ENCODE data around the gene TSPOAP1.

TSPOAP1 gene

GRCh38 chr17:58328195-58329034 lies at the start of gene TSPOAP1:
TSS of gene TSPOAP1 (minus strand) at chr17:58328795. CDS start at chr17:58327920, 875 bp downstream.
- peak; percentile 81 for DNase-seq (ENCODE audit: low spot score)

- no peak for DNase-seq (ENCODE audit: low spot score)
Observed at GRCh38 chr17:58377661-58378060, 49.1 kb upstream of the TSPOAP1 start.

GRCh38 chr17:58377093-58377601 lies 48.6 kb upstream of the TSPOAP1 start:
- no peak for DNase-seq (ENCODE audit: low spot score)

- DNase-seq (ENCODE audit: low spot score): no peak
Observed at GRCh38 chr17:58376472-58377000, 47.9 kb upstream of the TSPOAP1 start.

GRCh38 chr17:58375811-58376210 lies 47.2 kb upstream of the TSPOAP1 start:
- no peak for DNase-seq (ENCODE audit: low spot score)

- DNase-seq (ENCODE audit: low spot score): no peak
Observed at GRCh38 chr17:58375256-58375655, 46.7 kb upstream of the TSPOAP1 start.

GRCh38 chr17:58373923-58374322 lies 45.3 kb upstream of the TSPOAP1 start:
- no peak for DNase-seq (ENCODE audit: low spot score)

GRCh38 chr17:58373003-58373402 lies 44.4 kb upstream of the TSPOAP1 start:
- no peak for DNase-seq (ENCODE audit: low spot score)

- no peak for DNase-seq (ENCODE audit: low spot score)
Observed at GRCh38 chr17:58371300-58371950, 42.8 kb upstream of the TSPOAP1 start.

- no peak for DNase-seq (ENCODE audit: low spot score)
Observed at GRCh38 chr17:58370716-58371115, 42.1 kb upstream of the TSPOAP1 start.

GRCh38 chr17:58370309-58370708 lies 41.7 kb upstream of the TSPOAP1 start:
- no peak for DNase-seq (ENCODE audit: low spot score)

GRCh38 chr17:58369214-58370031 lies 40.8 kb upstream of the TSPOAP1 start:
- DNase-seq (ENCODE audit: low spot score): no peak

- no peak for DNase-seq (ENCODE audit: low spot score)
Observed at GRCh38 chr17:58368860-58369213, 40.2 kb upstream of the TSPOAP1 start.

- DNase-seq (ENCODE audit: low spot score): no peak
Observed at GRCh38 chr17:58367461-58367860, 38.9 kb upstream of the TSPOAP1 start.

GRCh38 chr17:58365980-58366595 lies 37.5 kb upstream of the TSPOAP1 start:
- no peak for DNase-seq (ENCODE audit: low spot score)

GRCh38 chr17:58365185-58365979 lies 36.8 kb upstream of the TSPOAP1 start:
- DNase-seq (ENCODE audit: low spot score): no peak

GRCh38 chr17:58364270-58364942 lies 35.8 kb upstream of the TSPOAP1 start:
- DNase-seq (ENCODE audit: low spot score): no peak

- DNase-seq (ENCODE audit: low spot score): no peak
Observed at GRCh38 chr17:58363457-58364185, 35.0 kb upstream of the TSPOAP1 start.

GRCh38 chr17:58362368-58363014 lies 33.9 kb upstream of the TSPOAP1 start:
- DNase-seq (ENCODE audit: low spot score): no peak
